Hematopoietic multipotent progenitor cell treated with erythropoietin and hydrocortisone succinate and interleukin-3 and kit ligand, for 15 days (in vitro differentiated cells): ENCODE measurements around the gene DQX1.
A peak's percentile ranks its signal among the peaks of the same experiment; 100 is the strongest.

Experiments
- DNase-seq: peaks from one replicate; pipeline ENCODE4 v3.0.0-alpha.2; 2015; ENCODE audit warnings: low spot score

The DQX1 gene

GRCh38 chr2:74530239-74531187 lies 4.5 kb upstream of the DQX1 start:
- DNase-seq, result peak; percentile 94

GRCh38 chr2:74529357-74530238 lies 3.6 kb upstream of the DQX1 start, which contains the start of the genes AUP1 and HTRA2:
TSS of gene AUP1 (minus strand) at chr2:74529706. CDS start at chr2:74529629, 77 bp downstream.
TSS of gene HTRA2 (plus strand) at chr2:74529933. CDS start at chr2:74530007, 74 bp downstream.
- peak; percentile 94 for DNase-seq

GRCh38 chr2:74528600-74529356 lies 2.7 kb upstream of the DQX1 start:
- DNase-seq, result no peak

GRCh38 chr2:74527741-74528140 lies 1.7 kb upstream of the DQX1 start:
- DNase-seq, result no peak

- no peak for DNase-seq
Observed at GRCh38 chr2:74526649-74527230, 709 bp upstream of the DQX1 start.

GRCh38 chr2:74524955-74525716 lies 895 bp downstream of the DQX1 start:
- no peak for DNase-seq

- DNase-seq, result no peak
Observed at GRCh38 chr2:74524005-74524404, 2.0 kb downstream of the DQX1 start.

GRCh38 chr2:74522516-74522915 lies 3.5 kb downstream of the DQX1 start:
- no peak for DNase-seq

- DNase-seq, result no peak
Observed at GRCh38 chr2:74516650-74517049, 9.4 kb downstream of the DQX1 start.

- DNase-seq, result peak; percentile 76
Observed at GRCh38 chr2:74515981-74516633, 9.9 kb downstream of the DQX1 start.

GRCh38 chr2:74515271-74515980 lies 10.6 kb downstream of the DQX1 start:
- no peak for DNase-seq

GRCh38 chr2:74514368-74515270 lies 11.4 kb downstream of the DQX1 start, which contains the start of gene TLX2:
TSS of gene TLX2 (plus strand) at chr2:74514450. CDS start at chr2:74514807, 357 bp downstream.
- DNase-seq, result no peak

GRCh38 chr2:74513605-74514367 lies 12.2 kb downstream of the DQX1 start:
- DNase-seq, result no peak

- no peak for DNase-seq
Observed at GRCh38 chr2:74512744-74513604, 13.1 kb downstream of the DQX1 start.

- DNase-seq, result no peak
Observed at GRCh38 chr2:74511104-74511989, 14.7 kb downstream of the DQX1 start.

GRCh38 chr2:74510272-74510671 lies 15.8 kb downstream of the DQX1 start:
- DNase-seq, result no peak
